ENCODE results near the gene LRRC15.

The LRRC15 gene

DNA sequence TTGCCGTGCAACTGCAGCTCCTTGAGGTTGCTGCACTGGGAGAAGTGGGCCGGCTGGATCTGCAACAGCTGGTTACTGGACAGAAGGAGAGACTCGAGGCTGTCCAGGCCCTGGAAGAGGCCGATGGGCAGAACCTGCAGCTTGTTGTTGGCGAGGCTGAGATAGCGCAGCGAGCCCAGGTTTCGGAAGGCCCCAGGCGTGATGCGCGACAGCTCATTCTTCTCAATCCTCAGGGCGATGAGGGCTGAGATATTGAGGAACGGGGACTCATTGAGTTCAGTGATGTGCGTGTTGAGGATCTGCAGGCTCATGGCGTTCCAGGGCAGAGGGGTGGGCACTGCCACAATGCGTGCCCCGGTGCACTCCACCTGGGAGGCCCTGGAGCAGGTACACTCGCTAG lies 9.0 kb downstream of the LRRC15 start:
- no peaks in the 10 kb centered on the region for H3K36me3 ChIP-seq (ENCODE audit: insufficient read depth, low read depth, low read length)
- H3K27me3 ChIP-seq (ENCODE audit: insufficient read depth, low read length) = no peaks in the 10 kb centered on the region
- H3K9ac ChIP-seq (ENCODE audit: low read depth, low read length) = no peak overlapping the region
- H3K4me1 ChIP-seq (ENCODE audit: insufficient read depth, low read length) = no peaks in the 10 kb centered on the region
- no peak overlapping the region for H3K27ac ChIP-seq (ENCODE audit: low read length)
- no peak overlapping the region for H3K4me3 ChIP-seq (ENCODE audit: low read length)
- no peaks in the 10 kb centered on the region for H3K9me3 ChIP-seq (ENCODE audit: insufficient read depth, low read depth, low read length)

DNA sequence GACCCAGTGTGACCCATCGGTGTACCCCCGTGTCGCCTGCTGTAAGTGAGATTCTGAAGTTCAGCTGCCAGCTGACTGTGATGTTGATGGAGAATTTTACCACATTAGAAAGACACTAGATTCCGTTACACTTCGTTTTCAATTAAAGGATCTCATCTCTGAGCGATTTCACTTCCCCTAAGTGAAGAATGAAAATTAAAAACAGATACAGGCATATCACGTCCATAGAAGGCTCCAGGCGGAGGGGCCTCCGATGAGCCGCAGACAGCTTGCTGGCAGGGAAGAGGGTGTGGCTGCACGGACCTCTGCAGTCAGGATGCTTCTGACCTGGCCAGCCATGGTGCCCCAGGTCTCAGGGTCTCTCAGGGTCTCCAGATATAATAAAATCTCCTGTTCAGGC lies 11.9 kb downstream of the LRRC15 start:
- Histone ChIP-seq H3K4me1 (ENCODE audit: insufficient read depth, low read length) (no peaks in the 10 kb centered on the region), H3K36me3 (ENCODE audit: insufficient read depth, low read depth, low read length) (no peaks in the 10 kb centered on the region), H3K27ac (ENCODE audit: low read length) (no peak overlapping the region), H3K9me3 (ENCODE audit: insufficient read depth, low read depth, low read length) (no peaks in the 10 kb centered on the region), H3K4me3 (ENCODE audit: low read length) (no peak overlapping the region), H3K27me3 (ENCODE audit: insufficient read depth, low read length) (no peaks in the 10 kb centered on the region), H3K9ac (ENCODE audit: low read depth, low read length) (no peak overlapping the region)

DNA sequence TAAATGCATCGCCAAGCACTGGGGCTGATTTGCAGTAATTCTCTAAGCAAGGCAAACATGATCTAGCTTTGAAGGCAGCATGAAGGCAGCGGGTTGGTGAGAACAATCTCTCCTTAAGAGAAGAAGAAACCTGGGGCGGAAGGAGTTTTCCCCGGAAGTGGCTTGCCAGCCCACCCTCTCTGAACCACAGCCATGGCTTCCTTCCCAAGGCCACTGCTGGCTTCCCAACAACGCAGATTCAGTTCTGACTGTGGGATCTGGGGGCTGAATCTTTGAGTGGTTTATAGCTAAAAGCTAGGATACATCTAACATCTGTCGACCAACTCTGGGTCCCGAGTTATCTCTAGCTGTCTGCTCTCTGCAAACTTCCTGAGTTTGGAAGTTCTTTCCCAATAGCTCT lies 14.2 kb downstream of the LRRC15 start:
- no peaks in the 10 kb centered on the region for H3K4me1 ChIP-seq (ENCODE audit: insufficient read depth, low read length)
- no peak overlapping the region for H3K4me3 ChIP-seq (ENCODE audit: low read length)
- H3K27me3 ChIP-seq (ENCODE audit: insufficient read depth, low read length) = no peaks in the 10 kb centered on the region
- no peak overlapping the region for H3K9ac ChIP-seq (ENCODE audit: low read depth, low read length)
- H3K36me3 ChIP-seq (ENCODE audit: insufficient read depth, low read depth, low read length) = no peaks in the 10 kb centered on the region
- H3K9me3 ChIP-seq (ENCODE audit: insufficient read depth, low read depth, low read length) = no peaks in the 10 kb centered on the region
- H3K27ac ChIP-seq (ENCODE audit: low read length) = no peak overlapping the region

DNA sequence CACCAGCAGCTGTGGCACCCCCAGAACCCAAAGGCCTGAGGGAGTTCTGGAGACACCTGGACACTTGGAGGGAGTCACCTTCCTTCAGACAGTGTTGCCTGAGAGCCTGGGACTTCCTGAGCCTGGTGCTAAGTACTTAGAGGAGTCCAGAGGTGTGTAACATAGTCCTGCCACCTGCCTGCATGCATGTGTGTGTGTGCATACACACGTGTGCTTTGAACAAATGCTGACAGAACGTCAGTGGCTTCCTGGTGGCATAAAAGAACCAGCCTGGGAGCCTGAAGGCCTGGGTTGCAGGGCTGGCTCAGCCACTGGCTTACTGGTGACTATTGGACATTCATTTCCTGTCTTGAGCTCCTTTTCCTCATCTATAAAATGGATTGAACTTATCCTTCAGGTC lies 15.2 kb downstream of the LRRC15 start:
- Histone ChIP-seq H3K4me3 (ENCODE audit: low read length) (no peak overlapping the region), H3K9me3 (ENCODE audit: insufficient read depth, low read depth, low read length) (no peaks in the 10 kb centered on the region), H3K9ac (ENCODE audit: low read depth, low read length) (no peak overlapping the region), H3K36me3 (ENCODE audit: insufficient read depth, low read depth, low read length) (no peaks in the 10 kb centered on the region), H3K27me3 (ENCODE audit: insufficient read depth, low read length) (no peaks in the 10 kb centered on the region), H3K4me1 (ENCODE audit: insufficient read depth, low read length) (no peaks in the 10 kb centered on the region), H3K27ac (ENCODE audit: low read length) (no peak overlapping the region)

DNA sequence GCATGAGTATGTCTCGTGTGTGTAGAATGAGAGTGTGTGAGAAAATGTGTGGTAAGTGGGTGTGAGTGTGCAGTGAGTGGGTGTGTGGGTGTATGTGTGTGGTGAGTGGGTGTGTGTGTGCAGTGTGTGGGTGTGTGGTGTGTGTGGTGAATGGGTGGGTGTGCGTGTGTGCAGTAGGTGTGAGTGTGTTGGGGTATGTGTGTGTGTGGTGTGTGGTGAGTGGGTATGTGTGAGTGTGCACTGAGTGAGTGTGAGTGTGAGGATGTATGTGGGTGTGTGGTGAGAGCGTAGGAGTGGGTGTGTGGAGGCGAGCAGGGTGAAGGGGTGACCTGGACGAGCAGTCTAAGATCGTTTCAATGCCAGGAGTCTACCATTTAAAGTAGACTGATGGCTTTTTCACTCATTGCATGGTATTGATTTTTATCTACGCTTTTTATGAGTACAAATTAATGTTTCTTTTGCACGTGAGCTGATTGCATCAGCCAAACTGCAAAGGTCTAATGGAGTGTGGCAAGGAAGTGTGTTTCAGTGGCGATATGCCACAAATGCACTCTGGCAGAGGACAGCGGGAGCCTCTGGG lies 16.8 kb downstream of the LRRC15 start:
- no peaks in the 10 kb centered on the region for H3K27me3 ChIP-seq (ENCODE audit: insufficient read depth, low read length)
- H3K4me3 ChIP-seq (ENCODE audit: low read length) = no peak overlapping the region
- no peak overlapping the region for H3K9ac ChIP-seq (ENCODE audit: low read depth, low read length)
- H3K4me1 ChIP-seq (ENCODE audit: insufficient read depth, low read length) = no peaks in the 10 kb centered on the region
- H3K36me3 ChIP-seq (ENCODE audit: insufficient read depth, low read depth, low read length) = no peaks in the 10 kb centered on the region
- no peak overlapping the region for H3K27ac ChIP-seq (ENCODE audit: low read length)
- no peaks in the 10 kb centered on the region for H3K9me3 ChIP-seq (ENCODE audit: insufficient read depth, low read depth, low read length)

DNA sequence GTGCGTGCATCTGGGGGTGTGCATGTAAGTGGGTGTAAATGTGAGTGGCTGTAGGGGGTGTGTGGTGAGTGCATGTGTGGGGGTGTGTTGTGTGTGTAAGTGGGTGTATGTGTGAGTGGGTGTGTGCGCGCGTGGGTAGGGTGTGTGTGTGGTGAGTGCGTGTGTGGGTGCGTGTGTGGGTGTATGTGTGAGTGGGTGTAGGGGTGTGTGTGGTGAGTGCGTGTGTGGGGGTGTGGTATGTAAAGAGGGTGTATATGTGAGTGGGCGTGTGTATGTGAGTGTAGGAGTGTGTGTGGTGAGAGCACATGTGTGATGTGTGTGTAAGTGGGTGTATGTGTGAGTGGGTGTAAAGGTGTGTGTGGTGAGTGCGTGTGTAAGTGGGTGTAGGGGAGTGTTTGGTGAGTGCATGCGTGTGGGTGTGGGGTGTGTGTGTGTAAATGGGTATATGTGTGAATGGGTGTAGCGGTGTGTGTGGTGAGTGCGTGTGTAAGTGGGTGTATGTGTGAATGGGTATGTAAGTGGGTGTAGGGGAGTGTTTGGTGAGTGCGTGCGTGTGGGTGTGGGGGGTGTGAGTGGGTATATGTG lies 17.5 kb downstream of the LRRC15 start:
- Histone ChIP-seq H3K4me3 (ENCODE audit: low read length) (no peak overlapping the region), H3K27ac (ENCODE audit: low read length) (no peak overlapping the region), H3K27me3 (ENCODE audit: insufficient read depth, low read length) (no peaks in the 10 kb centered on the region), H3K36me3 (ENCODE audit: insufficient read depth, low read depth, low read length) (no peaks in the 10 kb centered on the region), H3K9ac (ENCODE audit: low read depth, low read length) (no peak overlapping the region), H3K4me1 (ENCODE audit: insufficient read depth, low read length) (no peaks in the 10 kb centered on the region), H3K9me3 (ENCODE audit: insufficient read depth, low read depth, low read length) (no peaks in the 10 kb centered on the region)

DNA sequence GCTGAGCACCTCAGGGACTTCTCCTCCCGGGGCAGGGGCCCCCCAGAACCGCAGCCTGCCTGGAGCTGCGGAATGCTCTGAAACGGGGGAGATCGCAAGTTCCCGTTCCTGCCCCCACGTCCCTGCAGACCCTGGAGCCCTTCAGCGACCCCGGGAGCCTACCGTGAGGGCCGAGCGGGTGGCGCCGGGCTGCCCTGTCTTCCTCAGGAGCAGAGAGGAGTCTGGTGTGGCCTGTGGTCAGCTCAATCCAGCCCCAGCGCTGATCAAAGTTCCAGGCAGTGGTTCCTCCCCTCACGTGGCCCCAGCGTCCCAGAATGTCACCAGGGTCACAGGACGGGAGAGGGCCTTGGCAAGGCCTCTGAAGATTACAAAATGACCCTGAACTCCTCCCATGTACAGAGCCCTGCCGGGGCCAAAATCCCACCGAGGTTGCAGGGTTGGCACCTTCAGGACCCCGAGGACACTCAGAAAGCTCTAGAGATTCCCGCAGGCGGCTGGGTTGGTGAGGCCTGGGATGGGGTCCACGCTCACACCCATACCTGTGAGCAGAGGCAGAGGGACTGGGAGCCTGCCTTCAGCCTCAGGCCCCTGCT lies 18.4 kb downstream of the LRRC15 start, which contains the start of gene CPN2:
Gene CPN2, minus strand, starts transcription at position 249 of the 593 bp plus-strand sequence. CDS start 8,626 bp downstream, outside the sequence.
- H3K27me3 ChIP-seq (ENCODE audit: insufficient read depth, low read length) = no peaks in the 10 kb centered on the region
- no peak within 1 kb of the TSS for H3K27ac ChIP-seq (ENCODE audit: low read length)
- no peaks in the 10 kb centered on the region for H3K4me1 ChIP-seq (ENCODE audit: insufficient read depth, low read length)
- no peak within 1 kb of the TSS for H3K9ac ChIP-seq (ENCODE audit: low read depth, low read length)
- H3K4me3 ChIP-seq (ENCODE audit: low read length) = no peak within 1 kb of the TSS
- H3K36me3 ChIP-seq (ENCODE audit: insufficient read depth, low read depth, low read length) = no peaks in the 10 kb centered on the region
- no peaks in the 10 kb centered on the region for H3K9me3 ChIP-seq (ENCODE audit: insufficient read depth, low read depth, low read length)

DNA sequence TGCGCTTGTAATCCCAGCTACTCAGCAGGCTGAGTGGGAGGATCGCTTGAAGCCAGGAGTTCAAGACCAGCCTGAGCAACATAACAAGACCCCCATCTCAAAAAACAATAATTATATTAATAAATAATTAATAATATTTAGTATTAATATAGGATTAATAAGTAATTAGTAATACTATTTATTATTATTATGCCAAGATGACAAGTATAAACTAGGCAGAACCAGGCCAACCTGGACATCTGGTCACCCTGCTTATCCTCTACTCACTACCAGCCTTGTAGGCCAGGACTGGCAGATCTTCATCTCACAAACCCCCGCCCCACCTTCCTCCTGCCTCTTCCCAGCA lies 18.8 kb downstream of the LRRC15 start:
- no peaks in the 10 kb centered on the region for H3K36me3 ChIP-seq (ENCODE audit: insufficient read depth, low read depth, low read length)
- H3K27ac ChIP-seq (ENCODE audit: low read length) = no peak overlapping the region

DNA sequence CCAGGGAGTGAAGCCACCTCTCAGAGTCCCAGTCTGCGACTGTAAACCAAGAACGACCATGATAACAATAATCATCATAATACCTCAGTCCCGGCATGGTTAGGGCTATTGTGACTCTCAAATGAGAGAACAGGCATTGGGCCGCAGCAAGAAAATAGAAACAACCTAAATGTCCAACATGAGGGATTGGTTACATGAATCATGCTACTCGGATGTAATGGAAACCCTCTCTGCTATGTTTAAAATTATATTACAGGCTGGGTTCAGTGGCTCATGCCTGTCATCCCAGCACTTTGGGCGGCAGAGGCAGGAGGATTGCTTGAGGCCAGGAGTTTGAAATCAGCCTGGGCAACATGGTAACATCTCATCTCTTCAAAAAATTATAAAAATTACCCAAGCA lies 21.2 kb downstream of the LRRC15 start:
- H3K27me3 ChIP-seq (ENCODE audit: insufficient read depth, low read length) = peaks cover 5% of the 10 kb centered on the region
- H3K27ac ChIP-seq (ENCODE audit: low read length) = no peak overlapping the region
- H3K4me3 ChIP-seq (ENCODE audit: low read length) = no peak overlapping the region
- no peak overlapping the region for H3K9ac ChIP-seq (ENCODE audit: low read depth, low read length)
- H3K36me3 ChIP-seq (ENCODE audit: insufficient read depth, low read depth, low read length) = no peaks in the 10 kb centered on the region
- H3K9me3 ChIP-seq (ENCODE audit: insufficient read depth, low read depth, low read length) = no peaks in the 10 kb centered on the region
- H3K4me1 ChIP-seq (ENCODE audit: insufficient read depth, low read length) = no peaks in the 10 kb centered on the region

More for the DNA sequence above, 18.8 kb downstream of the LRRC15 start:
- Histone ChIP-seq H3K27me3 (ENCODE audit: insufficient read depth, low read length) (no peaks in the 10 kb centered on the region), H3K4me3 (ENCODE audit: low read length) (no peak overlapping the region), H3K9me3 (ENCODE audit: insufficient read depth, low read depth, low read length) (no peaks in the 10 kb centered on the region), H3K9ac (ENCODE audit: low read depth, low read length) (no peak overlapping the region), H3K4me1 (ENCODE audit: insufficient read depth, low read length) (no peaks in the 10 kb centered on the region)

DNA sequence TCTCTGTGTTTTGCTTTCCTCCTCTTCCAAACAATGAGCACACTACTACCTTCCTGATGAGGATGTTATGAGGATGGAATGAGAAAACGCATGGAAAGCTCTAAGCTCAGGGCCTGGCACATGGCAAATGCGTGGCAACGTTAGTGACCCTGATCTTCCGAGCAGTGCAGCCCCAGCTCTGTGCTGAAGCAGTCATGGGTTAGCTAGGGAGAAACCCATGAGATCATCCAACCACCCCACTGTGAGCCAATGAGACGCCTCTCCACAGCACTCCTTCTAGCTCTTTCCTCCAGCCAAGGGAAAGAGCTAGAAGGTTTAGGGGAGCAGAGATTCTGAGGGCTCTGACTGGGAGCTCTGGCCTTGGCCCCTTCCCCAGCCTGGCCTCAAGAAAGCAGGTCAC lies 22.9 kb downstream of the LRRC15 start:
- Histone ChIP-seq H3K36me3 (ENCODE audit: insufficient read depth, low read depth, low read length) (no peaks in the 10 kb centered on the region), H3K4me1 (ENCODE audit: insufficient read depth, low read length) (no peaks in the 10 kb centered on the region), H3K27ac (ENCODE audit: low read length) (no peak overlapping the region), H3K27me3 (ENCODE audit: insufficient read depth, low read length) (peaks cover 23% of the 10 kb centered on the region), H3K4me3 (ENCODE audit: low read length) (no peak overlapping the region), H3K9ac (ENCODE audit: low read depth, low read length) (no peak overlapping the region), H3K9me3 (ENCODE audit: insufficient read depth, low read depth, low read length) (no peaks in the 10 kb centered on the region)

DNA sequence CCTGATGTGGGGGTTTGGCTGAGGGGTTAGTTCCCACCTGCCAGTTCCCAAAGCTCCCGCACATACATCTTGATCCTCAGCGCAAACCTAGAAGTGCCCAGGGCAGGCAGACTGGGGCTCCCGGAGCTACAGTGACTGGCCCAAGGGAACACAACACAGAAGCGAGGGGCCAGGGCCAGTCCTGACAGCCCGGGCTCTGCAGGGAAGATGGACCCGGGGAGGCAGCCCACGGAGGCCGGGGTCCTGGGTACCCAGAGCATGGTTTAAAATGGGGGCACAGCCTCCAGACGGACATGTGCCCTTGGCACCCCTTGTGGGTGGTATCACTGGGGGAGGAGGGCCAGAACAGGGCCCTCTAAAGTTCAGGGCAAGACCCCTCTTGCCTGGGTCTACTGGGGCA lies 23.5 kb downstream of the LRRC15 start:
- H3K4me3 ChIP-seq (ENCODE audit: low read length) = no peak overlapping the region
- no peak overlapping the region for H3K27ac ChIP-seq (ENCODE audit: low read length)
- no peaks in the 10 kb centered on the region for H3K9me3 ChIP-seq (ENCODE audit: insufficient read depth, low read depth, low read length)
- peaks cover under 1% of the 10 kb centered on the region; the same call in 1 of the 2 replicates for H3K4me1 ChIP-seq (ENCODE audit: insufficient read depth, low read length)
- no peak overlapping the region for H3K9ac ChIP-seq (ENCODE audit: low read depth, low read length)
- H3K36me3 ChIP-seq (ENCODE audit: insufficient read depth, low read depth, low read length) = no peaks in the 10 kb centered on the region
- H3K27me3 ChIP-seq (ENCODE audit: insufficient read depth, low read length) = peaks cover 29% of the 10 kb centered on the region

DNA sequence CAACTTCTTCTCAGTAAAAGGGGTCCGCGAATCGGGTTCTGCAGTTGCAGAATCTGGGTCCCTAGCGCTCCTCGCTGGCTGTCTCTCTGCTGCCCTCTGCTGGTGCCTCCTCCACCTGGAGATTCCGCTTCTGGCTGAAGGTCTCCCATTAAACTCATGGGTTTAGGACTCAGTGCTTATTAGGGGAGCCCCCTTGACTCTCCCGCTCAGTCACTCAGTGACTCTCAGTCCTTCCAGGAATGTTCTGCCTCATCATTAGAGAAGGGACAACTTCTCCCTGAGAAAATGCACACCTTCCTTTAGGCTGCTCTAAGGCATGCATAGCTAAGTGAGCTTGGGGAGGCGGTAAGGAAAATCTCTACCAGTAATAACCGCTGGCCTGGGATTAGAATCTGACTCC lies 25.5 kb downstream of the LRRC15 start:
- Histone ChIP-seq H3K4me3 (ENCODE audit: low read length) (no peak overlapping the region), H3K27ac (ENCODE audit: low read length) (no peak overlapping the region), H3K27me3 (ENCODE audit: insufficient read depth, low read length) (peaks cover 29% of the 10 kb centered on the region), H3K9me3 (ENCODE audit: insufficient read depth, low read depth, low read length) (no peaks in the 10 kb centered on the region), H3K36me3 (ENCODE audit: insufficient read depth, low read depth, low read length) (no peaks in the 10 kb centered on the region), H3K4me1 (ENCODE audit: insufficient read depth, low read length) (peaks cover 16% of the 10 kb centered on the region), H3K9ac (ENCODE audit: low read depth, low read length) (no peak overlapping the region)
